ENCODE measurements around the gene USP35. TPM values are rescaled to one million over a fixed set of nuclear protein-coding genes. Genes with fewer than 3 reads are reported as not detected.

USP35 gene
- total RNA-seq, 1 experiment from 2014 or later, result 10.6 TPM

GRCh38 chr11:78139422-78140391 is 49.0 kb upstream of the USP35 start, which contains the start of gene ALG8 (continued):
- peak; percentile 48; the same call in 1 of the 2 replicates for TF ChIP-seq FOXP4 (CRISPR knock-in tag; IDR thresholded peaks at IDR 0.05)
- TF ChIP-seq, protein P1, sequence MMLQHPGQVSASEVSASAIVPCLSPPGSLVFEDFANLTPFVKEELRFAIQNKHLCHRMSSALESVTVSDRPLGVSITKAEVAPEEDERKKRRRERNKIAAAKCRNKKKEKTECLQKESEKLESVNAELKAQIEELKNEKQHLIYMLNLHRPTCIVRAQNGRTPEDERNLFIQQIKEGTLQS (CRISPR knock-in tag; conservative IDR thresholded peaks at IDR 0.05), result no peak
- no peak for TF ChIP-seq SOX15 (CRISPR knock-in tag; IDR thresholded peaks at IDR 0.05)
- TF ChIP-seq, protein P2, sequence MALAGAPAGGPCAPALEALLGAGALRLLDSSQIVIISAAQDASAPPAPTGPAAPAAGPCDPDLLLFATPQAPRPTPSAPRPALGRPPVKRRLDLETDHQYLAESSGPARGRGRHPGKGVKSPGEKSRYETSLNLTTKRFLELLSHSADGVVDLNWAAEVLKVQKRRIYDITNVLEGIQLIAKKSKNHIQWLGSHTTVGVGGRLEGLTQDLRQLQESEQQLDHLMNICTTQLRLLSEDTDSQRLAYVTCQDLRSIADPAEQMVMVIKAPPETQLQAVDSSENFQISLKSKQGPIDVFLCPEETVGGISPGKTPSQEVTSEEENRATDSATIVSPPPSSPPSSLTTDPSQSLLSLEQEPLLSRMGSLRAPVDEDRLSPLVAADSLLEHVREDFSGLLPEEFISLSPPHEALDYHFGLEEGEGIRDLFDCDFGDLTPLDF (CRISPR knock-in tag; IDR thresholded peaks at IDR 0.05), result peak; percentile 75
- TF ChIP-seq, protein P3, sequence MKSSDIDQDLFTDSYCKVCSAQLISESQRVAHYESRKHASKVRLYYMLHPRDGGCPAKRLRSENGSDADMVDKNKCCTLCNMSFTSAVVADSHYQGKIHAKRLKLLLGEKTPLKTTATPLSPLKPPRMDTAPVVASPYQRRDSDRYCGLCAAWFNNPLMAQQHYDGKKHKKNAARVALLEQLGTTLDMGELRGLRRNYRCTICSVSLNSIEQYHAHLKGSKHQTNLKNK (CRISPR knock-in tag; IDR thresholded peaks at IDR 0.05), result no peak
- TF ChIP-seq TEAD1 (CRISPR knock-in tag; IDR thresholded peaks at IDR 0.05), result peak; percentile 67; the same call in 1 of the 2 replicates
- TF ChIP-seq, protein P4, sequence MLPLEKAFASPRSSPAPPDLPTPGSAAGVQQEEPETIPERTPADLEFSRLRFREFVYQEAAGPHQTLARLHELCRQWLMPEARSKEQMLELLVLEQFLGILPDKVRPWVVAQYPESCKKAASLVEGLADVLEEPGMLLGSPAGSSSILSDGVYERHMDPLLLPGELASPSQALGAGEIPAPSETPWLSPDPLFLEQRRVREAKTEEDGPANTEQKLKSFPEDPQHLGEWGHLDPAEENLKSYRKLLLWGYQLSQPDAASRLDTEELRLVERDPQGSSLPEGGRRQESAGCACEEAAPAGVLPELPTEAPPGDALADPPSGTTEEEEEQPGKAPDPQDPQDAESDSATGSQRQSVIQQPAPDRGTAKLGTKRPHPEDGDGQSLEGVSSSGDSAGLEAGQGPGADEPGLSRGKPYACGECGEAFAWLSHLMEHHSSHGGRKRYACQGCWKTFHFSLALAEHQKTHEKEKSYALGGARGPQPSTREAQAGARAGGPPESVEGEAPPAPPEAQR (CRISPR knock-in tag; IDR thresholded peaks at IDR 0.05), result no peak
- TF ChIP-seq, protein P5, sequence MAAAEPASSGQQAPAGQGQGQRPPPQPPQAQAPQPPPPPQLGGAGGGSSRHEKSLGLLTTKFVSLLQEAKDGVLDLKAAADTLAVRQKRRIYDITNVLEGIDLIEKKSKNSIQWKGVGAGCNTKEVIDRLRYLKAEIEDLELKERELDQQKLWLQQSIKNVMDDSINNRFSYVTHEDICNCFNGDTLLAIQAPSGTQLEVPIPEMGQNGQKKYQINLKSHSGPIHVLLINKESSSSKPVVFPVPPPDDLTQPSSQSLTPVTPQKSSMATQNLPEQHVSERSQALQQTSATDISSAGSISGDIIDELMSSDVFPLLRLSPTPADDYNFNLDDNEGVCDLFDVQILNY (CRISPR knock-in tag; IDR thresholded peaks at IDR 0.05), result peak; percentile 90
- no peak for TF ChIP-seq ZNF425 (CRISPR knock-in tag; conservative IDR thresholded peaks at IDR 0.05)
- TF ChIP-seq, protein P6, sequence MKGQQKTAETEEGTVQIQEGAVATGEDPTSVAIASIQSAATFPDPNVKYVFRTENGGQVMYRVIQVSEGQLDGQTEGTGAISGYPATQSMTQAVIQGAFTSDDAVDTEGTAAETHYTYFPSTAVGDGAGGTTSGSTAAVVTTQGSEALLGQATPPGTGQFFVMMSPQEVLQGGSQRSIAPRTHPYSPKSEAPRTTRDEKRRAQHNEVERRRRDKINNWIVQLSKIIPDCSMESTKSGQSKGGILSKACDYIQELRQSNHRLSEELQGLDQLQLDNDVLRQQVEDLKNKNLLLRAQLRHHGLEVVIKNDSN (CRISPR knock-in tag; IDR thresholded peaks at IDR 0.05), result no peak; the same call in 1 of the 2 replicates
- TF ChIP-seq ZNF317 (CRISPR knock-in tag; IDR thresholded peaks at IDR 0.05; ENCODE audit: borderline replicate concordance, low read depth), result no peak
- TF ChIP-seq ATF1 (CRISPR knock-in tag; IDR thresholded peaks at IDR 0.05), result peak; percentile 72; the same call in 1 of the 2 replicates
- TF ChIP-seq TP53 (CRISPR knock-in tag; IDR thresholded peaks at IDR 0.05), result peak; percentile 76
- TF ChIP-seq FOXK1 (CRISPR knock-in tag; IDR thresholded peaks at IDR 0.05), result peak; percentile 91
